Measurements from ENCODE around the gene ZNF280A.

The ZNF280A gene, protein sequence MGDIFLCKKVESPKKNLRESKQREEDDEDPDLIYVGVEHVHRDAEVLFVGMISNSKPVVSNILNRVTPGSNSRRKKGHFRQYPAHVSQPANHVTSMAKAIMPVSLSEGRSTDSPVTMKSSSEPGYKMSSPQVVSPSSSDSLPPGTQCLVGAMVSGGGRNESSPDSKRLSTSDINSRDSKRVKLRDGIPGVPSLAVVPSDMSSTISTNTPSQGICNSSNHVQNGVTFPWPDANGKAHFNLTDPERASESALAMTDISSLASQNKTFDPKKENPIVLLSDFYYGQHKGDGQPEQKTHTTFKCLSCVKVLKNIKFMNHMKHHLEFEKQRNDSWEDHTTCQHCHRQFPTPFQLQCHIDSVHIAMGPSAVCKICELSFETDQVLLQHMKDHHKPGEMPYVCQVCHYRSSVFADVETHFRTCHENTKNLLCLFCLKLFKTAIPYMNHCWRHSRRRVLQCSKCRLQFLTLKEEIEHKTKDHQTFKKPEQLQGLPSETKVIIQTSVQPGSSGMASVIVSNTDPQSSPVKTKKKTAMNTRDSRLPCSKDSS
- total RNA-seq, result 0 reads per million in 2 experiments

DNA sequence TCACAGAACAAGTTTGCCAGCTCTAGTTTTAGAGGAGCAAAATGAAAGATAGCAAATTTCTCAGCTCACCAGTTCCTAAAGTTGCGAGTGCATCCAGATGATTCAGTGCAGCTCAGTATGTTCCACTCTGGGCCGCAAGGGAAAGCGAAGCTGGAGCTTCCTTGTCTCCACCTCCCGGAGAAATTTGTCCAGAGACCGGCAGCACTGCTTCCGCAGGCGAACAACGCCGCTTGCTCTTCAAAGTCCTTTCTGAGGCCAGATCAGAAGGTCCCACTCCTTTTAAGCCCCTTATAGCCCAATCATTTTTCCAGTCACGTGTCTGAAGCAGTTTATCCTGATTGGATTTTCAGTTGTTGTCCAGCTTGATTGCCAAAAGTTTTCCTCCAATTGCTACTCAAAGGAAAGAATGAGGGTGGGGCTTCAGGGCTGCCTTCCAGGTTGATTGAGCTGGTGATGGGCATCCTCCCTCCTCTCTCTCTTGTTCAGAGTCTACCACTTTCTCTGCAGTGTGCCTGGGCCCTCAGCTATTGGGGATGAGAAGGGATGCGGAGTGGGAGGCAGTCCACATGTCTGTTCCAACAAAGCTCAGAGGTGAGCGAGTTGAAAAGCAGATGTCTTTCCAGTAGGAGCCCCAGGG lies at the start of gene ZNF280A:
Gene ZNF280A, minus strand, starts transcription at position 251 of the 637 bp plus-strand sequence. CDS start 4,640 bp downstream, outside the sequence.
- no peak for DNase-seq (ENCODE audit: low read depth)

DNA sequence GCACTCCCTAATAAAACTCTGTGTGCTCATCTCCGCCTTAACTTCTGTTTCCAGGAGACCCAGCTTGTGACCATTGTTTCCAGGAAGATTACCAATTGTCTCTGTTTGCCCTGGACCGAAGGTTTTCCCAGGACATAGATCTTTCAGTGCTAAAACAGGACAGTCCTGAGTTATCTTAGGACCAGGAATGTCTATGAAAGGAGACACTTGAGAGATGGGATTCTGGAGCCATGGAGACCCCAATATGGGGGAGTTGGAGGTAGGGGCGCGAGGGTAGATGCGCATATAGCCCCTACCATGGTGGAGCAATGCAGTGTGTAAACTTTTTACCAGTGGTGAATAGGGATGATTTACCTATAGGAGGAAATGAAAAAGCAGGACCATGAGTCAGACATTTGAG lies 49.1 kb upstream of the ZNF280A start:
- DNase-seq (ENCODE audit: low read depth), result no peak

DNA sequence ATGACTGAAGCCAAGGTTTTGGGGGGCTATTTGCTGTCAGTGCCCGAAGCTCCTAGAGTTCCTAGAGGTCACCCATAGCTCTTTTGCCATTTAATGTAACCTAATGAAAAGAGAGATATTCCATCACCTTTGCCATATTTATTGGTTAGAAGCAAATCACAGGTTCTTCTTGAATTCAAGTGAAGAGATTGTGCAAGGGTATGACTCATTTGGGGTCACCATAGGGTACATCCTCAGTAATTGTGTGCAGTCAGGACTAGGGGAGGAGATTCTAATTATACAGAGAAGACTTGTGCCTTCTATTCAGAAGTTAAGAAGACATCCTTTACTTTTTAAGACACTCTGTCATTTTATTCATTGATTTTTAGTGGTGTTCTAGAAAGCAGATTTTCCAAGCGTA lies 45.9 kb upstream of the ZNF280A start:
- no peak for DNase-seq (ENCODE audit: low read depth)

DNA sequence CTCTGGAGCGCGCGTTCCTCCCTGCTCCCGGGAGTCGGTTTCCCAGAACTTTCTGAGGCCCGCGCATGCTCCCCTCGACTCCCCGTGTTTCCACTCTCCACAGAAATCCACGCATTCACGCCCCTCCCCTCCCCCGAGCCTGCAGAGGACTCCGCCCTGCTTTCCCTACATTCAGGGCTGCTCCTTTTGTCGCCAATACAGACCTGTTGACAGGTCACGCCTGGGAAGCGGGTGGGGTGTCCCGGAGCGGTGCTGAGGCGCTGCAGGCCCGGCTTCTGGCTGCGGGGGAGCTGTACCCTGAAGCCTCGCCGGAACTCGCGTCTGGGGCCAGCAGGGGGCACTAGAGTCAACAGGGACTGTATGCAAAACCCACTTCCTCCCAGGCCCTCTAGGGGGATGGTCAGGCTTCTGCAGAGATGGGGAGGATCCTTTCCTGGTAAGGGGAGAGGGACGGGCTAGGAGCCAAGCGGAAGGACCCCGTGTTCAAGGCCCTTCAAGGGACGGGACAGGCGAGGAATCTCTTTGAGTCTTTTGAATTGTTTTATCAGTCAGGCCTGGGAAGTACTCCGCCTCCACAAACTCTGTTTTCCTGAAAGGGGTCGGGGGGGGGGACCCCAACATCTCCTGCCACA lies 39.0 kb upstream of the ZNF280A start, which contains the start of gene PRAME:
Gene PRAME, minus strand, starts transcription at position 294 of the 632 bp plus-strand sequence. CDS start 2,433 bp downstream, outside the sequence.
- DNase-seq (ENCODE audit: low read depth), result peak; percentile 48

DNA sequence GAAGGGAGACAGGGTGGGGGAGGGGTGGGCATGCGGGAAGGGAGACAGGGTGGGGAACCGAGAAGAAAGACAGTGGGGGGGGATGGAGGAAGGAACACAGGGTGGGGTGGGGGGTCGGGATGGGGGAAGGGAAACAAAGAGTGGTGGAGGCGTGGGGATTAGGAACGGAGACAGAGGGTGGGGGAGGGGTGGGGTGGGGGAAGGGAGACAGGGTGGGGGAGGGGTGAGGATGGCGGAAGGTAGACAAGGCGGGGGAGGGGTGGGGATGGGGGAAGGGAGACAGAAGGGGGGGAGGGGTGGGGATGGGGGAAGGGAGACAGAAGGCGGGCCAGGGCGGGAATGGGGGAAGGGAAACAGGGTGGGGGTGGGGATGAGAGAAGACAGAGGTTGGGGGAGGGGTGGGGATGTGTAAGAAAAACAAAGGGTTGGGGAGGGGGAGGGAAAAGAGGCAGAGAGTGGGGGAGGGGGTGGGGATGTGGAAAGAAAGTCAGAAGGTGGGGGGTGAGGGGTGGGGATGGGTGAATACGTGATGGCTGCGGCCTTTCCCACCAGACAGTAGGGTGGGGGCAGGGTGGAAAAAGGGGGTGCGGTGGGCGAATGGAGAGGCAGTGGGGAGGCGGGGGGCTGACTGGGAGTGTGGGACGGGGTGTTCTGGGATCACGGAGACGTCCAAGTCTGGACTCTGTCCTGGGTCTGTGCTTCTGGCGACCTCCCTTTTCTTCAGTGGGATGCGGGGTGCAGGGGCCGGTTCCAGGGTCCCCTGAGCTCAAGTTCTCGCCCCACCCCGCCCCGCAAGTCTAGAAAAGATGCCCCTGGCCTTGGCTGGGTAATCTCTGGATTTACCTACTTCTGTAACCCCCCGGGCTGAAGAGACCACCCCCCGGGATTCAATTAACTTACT lies 38.3 kb upstream of the ZNF280A start:
- no peak for DNase-seq (ENCODE audit: low read depth)

DNA sequence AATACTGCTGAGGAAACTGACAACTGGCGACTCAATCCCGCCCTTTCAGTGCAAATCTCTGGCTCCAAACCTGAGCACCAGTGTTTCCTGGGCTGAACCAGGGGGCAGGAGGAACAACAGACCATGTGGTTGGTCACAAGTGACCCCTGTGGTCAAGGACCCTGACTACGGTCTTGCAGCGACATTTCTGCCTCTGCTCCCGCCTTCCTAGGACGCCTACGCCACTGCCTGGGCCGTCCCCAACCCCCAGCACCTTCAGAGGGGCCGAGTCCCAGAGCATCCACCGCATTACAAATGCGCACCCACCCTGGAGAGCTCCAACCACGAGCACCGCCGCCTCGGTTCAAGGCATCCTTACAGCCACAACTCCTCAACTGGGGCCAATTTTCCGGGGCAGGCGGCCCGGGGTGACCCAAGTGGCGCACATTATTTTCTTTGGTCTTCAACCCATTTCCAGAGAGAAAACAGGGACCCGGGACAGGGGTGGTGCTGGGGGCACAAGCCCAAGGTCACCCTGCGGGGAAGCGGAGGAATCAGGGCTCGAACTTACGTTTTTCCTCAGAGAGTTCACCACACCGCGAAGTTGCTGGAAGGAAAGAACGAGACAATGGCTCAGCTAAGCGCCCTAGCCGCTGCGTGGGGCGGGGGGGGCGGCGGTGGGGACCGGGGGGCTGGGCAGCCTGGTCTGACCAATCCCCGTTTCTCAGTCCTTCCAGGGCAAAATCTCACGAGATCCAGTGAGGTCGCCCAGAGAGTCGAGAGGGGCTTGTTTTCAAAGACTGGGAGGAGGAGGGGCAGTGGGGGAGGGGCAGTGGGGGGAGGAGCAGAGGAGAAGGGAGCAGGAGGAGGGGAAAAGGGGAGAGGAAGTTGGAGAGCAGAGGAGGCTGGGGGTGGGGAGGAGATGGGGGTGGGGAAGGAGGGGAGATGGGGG lies 37.2 kb upstream of the ZNF280A start:
- no peak for DNase-seq (ENCODE audit: low read depth)

DNA sequence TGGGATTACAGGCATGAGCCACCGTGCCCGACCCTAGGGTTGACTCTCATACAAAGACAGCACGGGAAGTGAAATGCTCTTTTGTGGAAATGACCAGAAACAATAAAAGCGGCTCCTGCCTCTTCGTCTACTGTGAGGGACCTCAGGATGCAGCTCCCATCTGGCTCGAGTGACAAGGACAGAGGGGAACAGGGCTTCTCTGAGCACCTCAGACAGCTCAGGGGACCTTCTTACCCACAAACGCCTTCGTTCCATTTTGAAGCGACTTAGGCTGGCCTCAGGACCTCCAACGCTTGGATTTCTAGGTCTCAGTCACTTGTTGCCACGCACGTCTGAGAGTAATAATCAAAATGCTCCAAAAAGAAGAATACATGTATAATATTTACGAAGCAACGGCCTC lies 36.5 kb upstream of the ZNF280A start:
- no peak for DNase-seq (ENCODE audit: low read depth)

DNA sequence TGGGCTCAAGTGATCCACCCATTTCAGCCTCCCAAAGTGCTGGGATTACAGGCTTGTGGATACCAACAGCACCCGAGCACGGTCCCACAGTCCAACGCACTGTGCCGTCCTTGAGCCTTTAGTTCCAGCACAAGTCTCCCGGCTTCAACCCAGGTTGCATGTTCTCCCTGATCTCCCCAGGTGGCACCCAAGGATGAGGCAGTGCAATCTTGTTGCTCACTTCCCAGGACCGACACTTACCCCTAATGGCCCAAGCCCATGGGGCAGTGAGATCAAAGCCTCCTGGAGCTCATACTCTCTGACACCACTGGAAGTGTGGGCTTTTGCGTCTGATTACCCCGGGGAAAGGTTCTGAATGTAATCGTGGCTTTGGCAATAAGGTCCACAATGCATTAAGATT lies 35.5 kb upstream of the ZNF280A start:
- DNase-seq (ENCODE audit: low read depth), result no peak

DNA sequence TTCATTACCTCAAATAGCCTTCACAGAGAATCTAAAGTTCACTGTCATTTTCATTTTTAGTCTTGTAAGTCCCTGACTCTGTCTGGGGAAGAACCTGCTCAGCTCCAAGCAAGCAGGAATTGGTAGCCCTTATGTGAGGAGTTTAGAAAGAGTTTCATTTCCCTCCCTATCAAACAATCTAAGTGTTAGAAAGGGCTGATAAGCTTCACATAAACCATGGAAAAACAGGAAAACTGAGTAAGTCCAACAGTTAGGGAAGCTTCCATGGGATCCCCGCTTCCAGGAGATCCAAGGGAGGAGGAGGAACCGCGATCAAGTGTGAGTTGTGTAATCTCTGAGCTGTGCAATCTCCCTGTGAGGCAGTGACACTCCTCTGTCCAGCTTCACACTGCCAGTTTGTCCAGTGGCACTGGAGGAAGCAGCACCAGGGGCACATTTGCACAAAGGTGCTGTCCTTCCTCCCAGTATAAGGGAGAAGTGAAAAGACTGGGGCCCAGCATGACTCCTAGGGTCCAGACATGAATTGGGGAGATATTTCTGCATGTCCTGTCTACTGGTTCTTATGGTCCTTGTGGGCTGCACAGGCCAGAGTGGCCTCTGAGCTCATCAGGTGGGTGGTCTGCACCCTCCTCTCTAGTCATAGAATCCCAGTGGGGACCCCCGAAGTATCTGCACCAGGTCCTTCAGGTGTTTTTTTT lies 34.7 kb upstream of the ZNF280A start:
- DNase-seq (ENCODE audit: low read depth), result no peak

DNA sequence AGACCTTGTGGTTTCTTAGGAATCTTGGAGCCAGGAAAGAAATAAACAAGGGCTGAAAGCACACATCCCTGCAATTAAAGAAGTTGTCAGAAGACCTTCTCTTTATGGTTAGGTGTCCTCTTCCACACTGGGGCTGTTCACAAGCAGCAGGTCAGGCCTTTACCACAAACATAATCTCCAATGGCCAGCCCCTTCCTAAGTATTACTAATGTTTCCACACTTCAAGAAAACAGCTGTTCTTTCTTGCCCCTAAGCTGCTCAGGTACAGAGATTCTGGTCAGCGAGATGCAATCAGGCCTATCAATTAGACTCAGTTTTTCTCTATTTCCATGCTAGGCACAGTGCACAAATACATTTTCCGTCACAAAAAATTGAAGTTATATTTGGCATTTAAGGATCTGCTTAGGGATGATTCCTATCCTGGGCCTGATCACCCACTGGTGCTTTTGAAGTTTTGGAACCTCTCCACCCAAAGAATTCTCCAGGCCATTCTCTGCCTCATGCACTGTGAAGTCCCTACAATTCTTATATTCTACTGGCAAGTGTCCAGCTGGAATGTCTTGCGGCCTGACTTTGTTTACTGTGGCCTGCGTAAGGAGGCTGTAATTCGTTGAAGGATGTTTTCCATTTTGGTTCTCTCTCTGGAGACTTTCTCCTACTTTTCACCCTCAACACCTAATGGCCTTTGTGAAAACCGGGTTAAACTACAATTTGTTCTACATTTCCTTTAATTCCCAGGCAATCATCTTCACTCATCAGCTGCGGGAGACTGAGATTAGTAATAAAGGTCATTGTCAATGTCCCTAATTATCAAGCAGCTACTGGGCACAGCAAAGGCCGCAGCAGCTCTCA lies 33.9 kb upstream of the ZNF280A start:
- no peak for DNase-seq (ENCODE audit: low read depth)

DNA sequence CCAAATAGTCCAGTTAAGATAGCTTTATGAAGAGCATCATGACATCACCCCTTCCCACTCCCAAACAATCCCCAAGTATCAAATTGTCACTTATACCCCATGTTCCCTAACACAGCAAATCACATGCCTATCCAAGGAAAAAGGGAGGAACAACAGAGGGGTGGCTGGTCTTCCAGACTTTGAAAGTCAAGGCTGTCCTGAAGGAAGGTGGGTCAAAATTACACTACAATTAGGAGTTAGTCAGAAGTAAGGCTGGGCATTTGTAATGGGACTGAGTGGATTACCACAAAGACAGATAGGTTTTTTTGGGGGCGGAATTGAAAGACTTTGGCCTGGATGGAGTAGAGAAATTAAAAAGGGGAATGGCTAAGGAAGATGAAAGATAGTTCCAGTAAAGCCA lies 33.1 kb upstream of the ZNF280A start:
- no peak for DNase-seq (ENCODE audit: low read depth)

DNA sequence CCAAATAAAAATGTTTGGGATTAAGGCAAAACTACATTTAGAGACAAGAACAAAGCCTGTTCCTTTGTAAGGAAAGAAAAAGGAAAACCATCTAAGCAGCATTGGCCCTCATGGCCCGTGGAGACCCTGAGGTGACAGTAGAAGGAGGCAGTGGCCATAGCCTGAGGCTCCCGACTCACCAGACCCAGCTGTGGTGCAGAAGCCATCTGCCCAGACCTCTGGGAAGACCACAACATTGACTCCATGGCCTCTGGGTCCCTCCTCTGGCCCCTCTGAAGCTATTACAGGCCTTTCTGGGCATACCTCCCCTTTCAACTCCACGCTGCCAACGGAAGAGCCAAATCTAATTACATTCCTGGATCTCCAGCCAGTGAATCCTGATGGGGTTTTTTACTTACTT lies 32.6 kb upstream of the ZNF280A start:
- DNase-seq (ENCODE audit: low read depth), result no peak

DNA sequence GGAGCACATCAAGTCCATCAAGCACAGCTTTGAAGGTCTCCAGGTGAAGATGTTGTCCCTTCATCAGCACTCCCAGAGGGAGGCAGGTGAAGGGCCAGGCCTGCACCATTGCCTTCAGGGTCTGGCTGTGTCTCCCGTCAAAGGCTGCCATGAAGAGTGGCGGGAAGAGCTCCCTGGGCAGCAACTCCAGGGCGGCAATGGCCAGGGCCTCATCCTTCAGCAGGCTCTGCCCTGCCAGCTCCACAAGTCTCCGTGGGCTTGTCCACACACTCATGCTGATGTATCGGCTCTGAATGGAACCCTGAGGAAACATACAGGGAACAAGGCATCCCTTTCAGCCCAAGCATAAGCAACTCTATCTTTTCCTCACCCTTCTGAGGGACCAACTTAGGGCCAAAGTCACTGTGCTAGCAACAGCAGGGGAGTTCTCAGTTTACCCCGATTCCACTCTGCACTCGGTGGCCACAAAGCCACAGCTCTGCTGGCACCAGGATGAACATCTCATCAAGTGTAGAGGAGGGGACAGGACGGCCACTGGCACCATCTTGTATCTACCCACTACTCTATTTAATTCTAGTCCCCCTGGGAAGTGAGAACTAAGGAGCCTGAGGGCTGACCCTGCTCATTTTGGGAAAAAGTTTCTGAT lies 30.8 kb upstream of the ZNF280A start:
- DNase-seq (ENCODE audit: low read depth), result no peak

DNA sequence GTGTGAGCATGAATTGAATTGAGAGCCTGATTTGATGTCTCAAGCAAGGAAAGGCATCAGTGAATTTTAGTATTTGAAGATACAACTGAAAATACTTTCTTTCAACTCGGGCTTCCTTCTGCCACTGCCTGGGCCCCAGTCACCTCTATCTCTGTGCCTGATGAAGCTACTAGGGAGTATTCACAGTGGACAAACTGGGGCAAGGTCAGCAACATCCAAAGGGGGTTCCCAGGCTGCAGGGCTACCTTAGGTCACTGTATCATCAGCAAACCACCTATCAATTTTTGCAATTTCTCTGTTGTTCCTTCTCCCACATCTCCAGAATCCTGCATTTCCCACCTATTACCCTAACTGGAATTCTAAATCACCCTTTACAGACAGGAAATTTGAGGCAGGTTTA lies 28.8 kb upstream of the ZNF280A start:
- DNase-seq (ENCODE audit: low read depth), result no peak

DNA sequence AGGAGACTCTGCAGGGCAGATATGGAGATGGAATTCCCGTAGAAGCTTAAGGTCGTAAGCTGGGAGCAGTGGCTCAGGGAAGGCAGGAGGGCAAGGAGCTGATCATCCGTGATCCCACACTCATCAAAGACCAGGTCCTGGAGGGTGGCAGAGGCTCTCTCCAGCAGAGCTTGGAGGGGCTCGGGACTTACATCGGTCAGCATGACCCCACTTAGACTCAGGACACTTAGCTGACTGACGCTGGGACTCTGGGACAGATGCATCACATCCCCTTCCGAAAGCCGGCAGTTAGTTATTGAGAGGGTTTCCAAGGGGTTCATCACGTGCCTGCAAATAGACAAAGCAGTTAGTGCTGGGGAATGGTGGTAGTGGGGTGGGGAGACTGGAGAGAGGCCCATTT lies 28.2 kb upstream of the ZNF280A start:
- no peak for DNase-seq (ENCODE audit: low read depth)

DNA sequence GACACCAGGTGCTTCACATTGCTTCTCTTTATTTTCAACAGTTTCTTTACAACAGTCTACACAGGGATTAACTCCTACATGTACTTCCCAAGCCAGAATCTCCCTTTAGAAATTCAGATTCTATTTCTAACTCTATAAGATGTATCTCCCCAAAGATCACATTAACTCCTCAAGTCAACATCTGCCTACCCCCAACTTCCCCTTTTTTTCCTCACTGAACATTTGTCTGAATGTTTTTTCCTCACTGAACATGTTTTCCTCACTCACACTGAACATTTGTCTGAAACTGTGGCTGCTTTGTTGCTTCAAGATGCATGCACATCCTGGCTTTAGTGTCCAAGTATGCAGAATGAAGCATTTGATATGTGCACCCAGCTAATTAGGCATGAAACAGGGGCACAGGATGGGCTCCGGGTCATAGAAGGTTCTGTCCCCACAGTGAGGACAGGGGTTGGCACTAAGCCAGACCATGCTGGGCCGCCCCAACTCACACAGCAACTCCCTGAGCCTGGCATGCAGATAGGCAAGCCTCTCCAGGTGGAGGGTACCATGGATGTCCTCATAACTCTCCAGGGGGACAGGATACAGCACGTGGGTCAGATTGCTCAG lies 27.7 kb upstream of the ZNF280A start:
- no peak for DNase-seq (ENCODE audit: low read depth)

DNA sequence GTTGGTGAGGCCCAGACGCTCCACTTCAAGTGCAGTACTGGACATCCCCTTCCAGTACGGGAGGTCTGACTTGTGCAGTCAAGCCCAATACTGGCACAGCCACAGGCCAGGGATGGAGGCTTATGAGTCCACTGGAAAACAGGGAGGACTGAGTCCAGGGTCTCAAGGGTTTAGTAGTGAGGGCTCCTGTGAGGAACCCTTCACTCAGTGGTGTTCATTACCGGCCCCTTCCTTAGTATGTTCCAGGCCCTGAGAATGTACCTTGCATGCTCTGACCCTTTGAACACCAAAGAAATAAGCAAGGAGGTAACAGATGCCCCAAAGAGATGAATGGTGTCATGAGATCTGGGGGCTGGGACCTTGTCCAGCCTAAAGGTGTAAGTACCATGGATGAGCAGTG lies 27.2 kb upstream of the ZNF280A start:
- DNase-seq (ENCODE audit: low read depth), result no peak

DNA sequence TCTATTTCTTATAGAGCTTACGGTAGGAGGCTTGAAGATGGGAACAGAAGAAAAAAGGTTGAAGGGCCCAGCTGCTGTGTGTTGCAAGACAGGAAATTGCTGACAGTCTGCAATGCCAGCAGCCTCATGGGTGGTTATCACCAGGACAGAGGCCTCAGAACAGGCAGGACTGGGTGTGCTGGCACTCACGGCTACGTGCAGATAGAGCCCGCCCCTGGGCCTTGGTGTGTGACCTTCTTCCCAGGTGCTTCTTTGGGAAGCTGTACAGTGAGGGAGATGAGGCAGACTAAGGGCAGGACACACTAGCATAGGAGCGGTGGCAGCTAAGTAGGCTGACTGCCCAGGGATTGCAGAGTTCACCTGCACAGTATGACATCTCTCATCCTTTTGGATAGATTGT lies 26.4 kb upstream of the ZNF280A start:
- DNase-seq (ENCODE audit: low read depth), result no peak
